Type B pancreatic cell (in vitro differentiated cells): Measurements from ENCODE around the gene KCNJ4. TPM values are rescaled to one million over a fixed set of nuclear protein-coding genes. Genes with fewer than 3 reads are reported as not detected.

Experiments used
- DNase-seq: peaks from one replicate; pipeline ENCODE4 v3.0.0; 2021; ENCODE audit warnings: mixed read lengths; ENCODE audit not compliant: unreplicated experiment; ENCODE audit errors: extremely low spot score
- H3K27ac Mint-ChIP-seq: 2 replicates; pipeline ENCODE4 v1.8.0; 2021; ENCODE audit warnings: mild to moderate bottlenecking, mixed read lengths
- H3K27me3 Mint-ChIP-seq: 2 replicates; pipeline ENCODE4 v1.8.0; 2021; ENCODE audit warnings: mixed read lengths
- H3K36me3 Mint-ChIP-seq: 2 replicates; pipeline ENCODE4 v1.8.0; 2021; ENCODE audit warnings: mixed read lengths
- H3K4me1 Mint-ChIP-seq: one replicate; pipeline ENCODE4 v1.8.0; 2021; ENCODE audit warnings: mixed read lengths; ENCODE audit not compliant: unreplicated experiment
- H3K4me3 Mint-ChIP-seq: 2 replicates; pipeline ENCODE4 v1.8.0; 2021; ENCODE audit warnings: mild to moderate bottlenecking, mixed read lengths
- H3K9me3 Mint-ChIP-seq: 2 replicates; pipeline ENCODE4 v1.8.0; 2021; ENCODE audit warnings: mixed read lengths
- total RNA-seq: library from RNA; stranded (reverse); gene quantifications from 2 replicates; pipeline ENCODE4 v1.2.1, GENCODE V29; 2021; ENCODE audit warnings: low replicate concordance
- TF ChIP-seq, protein P1 (sequence below): fragments of 200-600 bp; sonication (generic); conservative IDR thresholded peaks from 2 replicates; pipeline ENCODE4 v1.5.0; 2021; ENCODE audit warnings: antibody characterized with exemption, mild to moderate bottlenecking

KCNJ4 gene
- total RNA-seq, 1 donor from 2014 or later: 2.0 TPM

DNA sequence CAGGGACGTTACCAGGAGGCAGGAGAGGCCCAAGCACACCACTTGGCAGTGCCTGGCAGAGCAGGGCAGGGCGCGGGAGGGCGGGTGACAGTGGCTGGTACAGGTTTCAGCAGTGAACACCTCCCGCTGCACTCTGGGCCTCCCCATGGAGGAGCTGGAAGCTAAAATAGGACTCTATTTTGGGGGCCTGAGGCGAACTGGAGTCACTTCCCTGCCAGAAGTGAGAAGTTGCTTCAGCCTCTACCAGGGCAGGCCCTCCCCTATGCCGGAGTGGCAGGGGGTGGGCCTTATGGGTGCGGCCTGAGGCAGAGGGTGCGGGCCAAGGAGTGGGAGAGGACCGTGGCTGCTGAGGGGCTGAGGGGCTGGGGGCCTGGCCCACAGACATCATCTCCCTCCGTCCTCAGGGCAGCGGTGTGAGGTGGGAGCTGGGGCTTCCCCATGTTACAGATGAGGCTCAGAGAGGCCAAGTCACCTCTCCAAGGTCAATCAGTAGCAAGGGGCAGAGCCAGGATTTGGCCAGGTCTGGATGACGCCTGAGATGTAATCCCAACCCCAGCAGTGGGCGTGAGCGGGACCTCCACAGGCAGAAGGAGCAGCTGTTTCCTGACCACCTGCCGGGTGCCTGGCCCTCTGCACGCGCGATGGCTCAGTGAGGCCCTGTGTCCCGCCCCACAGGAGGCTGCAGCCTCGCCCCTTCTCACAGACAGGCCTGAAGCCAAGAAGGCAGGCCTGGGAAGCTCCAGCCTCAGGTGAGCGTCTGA lies 39.3 kb downstream of the KCNJ4 start:
- Mint-ChIP-seq H3K27me3 (no peaks in the 10 kb centered on the region), H3K36me3 (no peaks in the 10 kb centered on the region), H3K9me3 (no peaks in the 10 kb centered on the region), H3K4me1 (no peaks in the 10 kb centered on the region), H3K4me3 (no peak overlapping the region), H3K27ac (no peak overlapping the region)
- TF ChIP-seq, protein P1, sequence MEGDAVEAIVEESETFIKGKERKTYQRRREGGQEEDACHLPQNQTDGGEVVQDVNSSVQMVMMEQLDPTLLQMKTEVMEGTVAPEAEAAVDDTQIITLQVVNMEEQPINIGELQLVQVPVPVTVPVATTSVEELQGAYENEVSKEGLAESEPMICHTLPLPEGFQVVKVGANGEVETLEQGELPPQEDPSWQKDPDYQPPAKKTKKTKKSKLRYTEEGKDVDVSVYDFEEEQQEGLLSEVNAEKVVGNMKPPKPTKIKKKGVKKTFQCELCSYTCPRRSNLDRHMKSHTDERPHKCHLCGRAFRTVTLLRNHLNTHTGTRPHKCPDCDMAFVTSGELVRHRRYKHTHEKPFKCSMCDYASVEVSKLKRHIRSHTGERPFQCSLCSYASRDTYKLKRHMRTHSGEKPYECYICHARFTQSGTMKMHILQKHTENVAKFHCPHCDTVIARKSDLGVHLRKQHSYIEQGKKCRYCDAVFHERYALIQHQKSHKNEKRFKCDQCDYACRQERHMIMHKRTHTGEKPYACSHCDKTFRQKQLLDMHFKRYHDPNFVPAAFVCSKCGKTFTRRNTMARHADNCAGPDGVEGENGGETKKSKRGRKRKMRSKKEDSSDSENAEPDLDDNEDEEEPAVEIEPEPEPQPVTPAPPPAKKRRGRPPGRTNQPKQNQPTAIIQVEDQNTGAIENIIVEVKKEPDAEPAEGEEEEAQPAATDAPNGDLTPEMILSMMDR: no peak
- no peak for DNase-seq

DNA sequence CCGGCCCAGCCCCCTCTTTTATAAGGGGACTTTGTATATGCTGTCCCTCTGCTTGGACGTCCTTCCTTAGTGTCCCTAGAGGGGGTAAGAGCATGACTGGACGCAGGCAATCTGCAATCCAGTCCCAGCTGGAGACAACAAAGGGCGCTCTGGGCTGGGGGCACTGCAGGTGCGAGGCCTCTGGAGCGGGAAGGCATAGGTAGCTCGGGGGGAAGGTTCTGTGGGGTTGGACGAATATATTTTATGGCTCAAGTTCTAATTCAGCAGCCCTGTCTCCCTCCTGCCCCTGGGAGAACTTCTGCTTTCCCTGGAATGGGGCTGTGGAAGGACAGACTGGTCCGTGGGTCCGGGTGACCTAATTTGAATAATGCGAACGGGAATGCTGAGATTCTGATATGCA lies 40.0 kb downstream of the KCNJ4 start:
- no peaks in the 10 kb centered on the region for H3K4me1 Mint-ChIP-seq
- TF ChIP-seq, protein P1: no peak
- H3K27ac Mint-ChIP-seq: no peak overlapping the region
- no peaks in the 10 kb centered on the region for H3K36me3 Mint-ChIP-seq
- H3K9me3 Mint-ChIP-seq: no peaks in the 10 kb centered on the region
- DNase-seq: no peak
- H3K27me3 Mint-ChIP-seq: no peaks in the 10 kb centered on the region
- H3K4me3 Mint-ChIP-seq: no peak overlapping the region

DNA sequence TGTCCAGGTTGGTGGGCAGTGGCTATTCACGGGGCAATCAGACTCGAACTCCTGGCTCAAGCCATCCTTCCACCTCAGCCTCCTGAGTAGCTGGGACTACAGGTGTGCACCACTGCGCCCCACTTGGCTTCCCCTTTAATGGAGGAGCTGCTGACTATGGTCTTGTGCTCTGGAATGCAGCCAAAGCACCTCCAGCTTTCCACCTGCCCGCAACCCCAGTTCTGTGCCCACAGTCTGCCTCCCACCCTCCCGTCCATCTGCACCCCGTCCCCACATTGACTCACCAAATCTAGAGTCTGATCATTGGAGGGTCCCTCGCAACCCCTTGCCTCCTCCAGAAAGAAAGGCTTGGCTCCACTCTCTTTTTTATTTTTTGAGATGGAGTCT lies 41.0 kb downstream of the KCNJ4 start:
- Mint-ChIP-seq H3K36me3 (no peaks in the 10 kb centered on the region), H3K4me1 (no peaks in the 10 kb centered on the region), H3K27me3 (no peaks in the 10 kb centered on the region), H3K27ac (no peak overlapping the region), H3K9me3 (no peaks in the 10 kb centered on the region), H3K4me3 (no peak overlapping the region)
- TF ChIP-seq, protein P1: no peak
- DNase-seq: peak; percentile 40

DNA sequence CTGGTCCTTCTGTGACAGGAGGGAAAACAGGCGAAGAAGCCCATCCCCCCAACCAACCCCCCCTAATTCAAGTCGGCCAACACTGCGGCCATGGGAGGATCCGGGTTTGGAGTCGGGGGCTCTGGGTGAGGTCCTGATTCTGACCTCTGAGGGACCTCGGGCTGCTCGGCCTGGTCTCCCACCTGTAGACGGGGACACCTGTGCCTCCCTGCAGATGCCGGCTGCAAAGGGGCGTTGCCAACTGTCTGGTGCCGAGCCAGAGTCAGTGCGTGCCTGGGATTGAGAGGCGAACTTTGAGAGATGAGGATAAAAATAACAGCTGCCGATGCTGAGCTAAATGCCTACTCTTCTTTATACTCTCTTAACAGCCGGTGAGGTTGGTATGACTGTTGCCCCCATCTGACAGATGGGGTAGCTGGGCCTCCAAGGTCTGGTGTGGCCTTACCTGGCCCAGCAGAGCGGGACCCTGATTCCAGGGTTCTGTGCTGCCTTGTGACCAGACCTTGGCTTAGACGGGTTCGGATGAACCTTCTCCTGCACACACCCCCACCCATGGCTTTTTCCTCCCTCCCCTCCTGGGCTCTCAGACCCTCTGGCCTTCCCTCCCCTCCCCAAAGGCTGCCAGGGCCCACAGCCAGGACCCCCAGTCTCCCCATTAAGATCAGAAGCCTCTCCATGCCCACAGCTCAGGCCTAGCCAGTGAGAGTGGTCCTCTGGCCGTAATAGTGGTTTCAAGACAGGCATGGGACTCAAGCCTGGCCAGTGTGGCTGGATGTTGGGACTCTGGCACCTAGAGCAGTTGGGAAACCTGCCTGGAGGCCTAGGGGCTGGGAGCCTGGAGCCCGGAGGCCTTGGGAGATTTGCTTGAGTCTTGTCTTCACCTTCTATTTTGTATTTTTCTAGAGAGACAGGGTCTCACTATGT lies 41.7 kb downstream of the KCNJ4 start:
- DNase-seq: peak; percentile 63
- no peak overlapping the region for H3K4me3 Mint-ChIP-seq
- no peak overlapping the region for H3K27ac Mint-ChIP-seq
- no peaks in the 10 kb centered on the region for H3K4me1 Mint-ChIP-seq
- no peaks in the 10 kb centered on the region for H3K36me3 Mint-ChIP-seq
- H3K27me3 Mint-ChIP-seq: no peaks in the 10 kb centered on the region
- TF ChIP-seq, protein P1: no peak
- H3K9me3 Mint-ChIP-seq: no peaks in the 10 kb centered on the region

DNA sequence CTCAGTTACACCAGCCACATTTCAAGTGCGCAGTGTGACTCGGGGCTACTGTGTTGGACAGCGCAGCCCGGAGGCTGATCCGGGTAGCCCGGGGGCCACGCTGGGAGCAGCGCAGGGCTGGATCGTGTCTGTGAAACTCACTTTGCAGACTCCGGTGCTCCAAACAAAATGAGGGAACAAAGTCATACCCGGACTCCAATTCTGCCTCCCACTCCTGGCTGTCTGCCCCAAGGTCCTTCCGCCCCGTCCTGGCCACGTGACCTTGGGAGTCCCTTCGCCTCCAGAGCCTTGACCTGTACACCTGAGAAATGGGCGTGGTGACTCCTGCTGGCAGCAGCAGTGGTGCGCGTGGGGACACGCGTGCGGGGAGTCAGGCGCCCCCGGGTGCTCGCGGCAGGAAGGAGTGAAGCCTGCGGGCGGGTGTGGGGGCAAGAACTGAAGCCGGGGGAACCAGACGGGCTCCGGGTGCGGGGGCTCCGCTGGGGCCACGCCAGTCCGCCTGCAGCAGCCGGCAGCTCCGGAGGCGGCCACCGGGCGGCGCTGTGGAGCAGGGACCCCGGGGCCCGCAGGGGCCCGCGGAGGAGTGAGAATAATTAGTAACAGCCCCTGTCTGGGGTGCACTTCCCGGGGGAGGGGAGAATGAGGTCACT lies 42.4 kb downstream of the KCNJ4 start:
- no peaks in the 10 kb centered on the region for H3K27me3 Mint-ChIP-seq
- no peaks in the 10 kb centered on the region for H3K36me3 Mint-ChIP-seq
- H3K9me3 Mint-ChIP-seq: no peaks in the 10 kb centered on the region
- no peaks in the 10 kb centered on the region for H3K4me1 Mint-ChIP-seq
- TF ChIP-seq, protein P1: peak; percentile 75
- no peak overlapping the region for H3K27ac Mint-ChIP-seq
- peak; percentile 68 for DNase-seq
- no peak overlapping the region for H3K4me3 Mint-ChIP-seq
